Breast epithelium (tissue), 3 donors: ENCODE results near the gene RBFOX1.

ENCODE experiments used
- POLR2A ChIP-seq: fragments of 450-650 bp; IDR thresholded peaks from one replicate; pipeline ENCODE4 v1.6.1; 2016; ENCODE audit warnings: antibody characterized with exemption, mild to moderate bottlenecking, moderate library complexity
- TF ChIP-seq, protein P1 (sequence below), 3 donors: fragments of 450-650 bp; IDR thresholded peaks; one replicate each; pipeline ENCODE4 v1.5.1; 2016 to 2017; ENCODE audit warnings: antibody characterized with exemption in 3 of 3, mild to moderate bottlenecking in 3 of 3, moderate library complexity in 3 of 3

DNA sequence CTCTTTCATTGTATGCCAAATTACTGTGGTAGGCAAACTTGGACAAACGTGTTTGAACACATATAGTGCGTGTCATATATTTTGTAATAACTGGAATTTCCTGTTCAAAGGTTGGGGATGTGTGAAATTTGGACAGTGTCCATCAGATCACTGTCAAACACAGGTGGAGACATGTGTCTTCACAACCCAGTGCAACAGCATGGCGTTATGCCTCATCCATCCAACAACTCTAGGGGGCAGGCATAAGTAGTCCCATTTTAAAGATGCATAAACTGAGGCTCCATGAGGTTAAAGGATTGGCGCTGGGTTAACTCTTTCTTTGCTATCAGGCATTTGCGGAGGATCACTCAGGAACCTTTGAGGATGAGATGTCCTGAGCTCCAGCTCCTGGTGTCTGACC is 103.7 kb downstream of the RBFOX1 start:
- no peak for TF ChIP-seq POLR2A
- TF ChIP-seq, protein P1, sequence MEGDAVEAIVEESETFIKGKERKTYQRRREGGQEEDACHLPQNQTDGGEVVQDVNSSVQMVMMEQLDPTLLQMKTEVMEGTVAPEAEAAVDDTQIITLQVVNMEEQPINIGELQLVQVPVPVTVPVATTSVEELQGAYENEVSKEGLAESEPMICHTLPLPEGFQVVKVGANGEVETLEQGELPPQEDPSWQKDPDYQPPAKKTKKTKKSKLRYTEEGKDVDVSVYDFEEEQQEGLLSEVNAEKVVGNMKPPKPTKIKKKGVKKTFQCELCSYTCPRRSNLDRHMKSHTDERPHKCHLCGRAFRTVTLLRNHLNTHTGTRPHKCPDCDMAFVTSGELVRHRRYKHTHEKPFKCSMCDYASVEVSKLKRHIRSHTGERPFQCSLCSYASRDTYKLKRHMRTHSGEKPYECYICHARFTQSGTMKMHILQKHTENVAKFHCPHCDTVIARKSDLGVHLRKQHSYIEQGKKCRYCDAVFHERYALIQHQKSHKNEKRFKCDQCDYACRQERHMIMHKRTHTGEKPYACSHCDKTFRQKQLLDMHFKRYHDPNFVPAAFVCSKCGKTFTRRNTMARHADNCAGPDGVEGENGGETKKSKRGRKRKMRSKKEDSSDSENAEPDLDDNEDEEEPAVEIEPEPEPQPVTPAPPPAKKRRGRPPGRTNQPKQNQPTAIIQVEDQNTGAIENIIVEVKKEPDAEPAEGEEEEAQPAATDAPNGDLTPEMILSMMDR (IDR thresholded peaks at IDR 0.05): no peak
